H1 (cell line): ENCODE results near the gene C1orf21. TPM values are rescaled to one million over a fixed set of nuclear protein-coding genes. Genes with fewer than 3 reads are reported as not detected.

Source experiments
- CTCF ChIA-PET: fragments of 300-600 bp; sonication (Branson Sonifier 250); formaldehyde crosslinking; loops from one replicate; lab custom pipeline; 2021; ENCODE audit not compliant: partially characterized antibody; lab: Charles Lee
- POLR2A ChIA-PET: fragments of 300-600 bp; sonication (Branson Sonifier 250); formaldehyde crosslinking; loops from one replicate; lab custom pipeline; 2021; ENCODE audit warnings: inconsistent platforms; ENCODE audit not compliant: partially characterized antibody; lab: Charles Lee
- DNase-seq, 2 experiments: peaks; one replicate each; pipeline versions ENCODE4 v3.0.0 to v3.0.0-alpha.2; 2010 to 2022; ENCODE audit warnings: low spot score in 2 of 2, low read depth in 1 of 2, mixed read lengths in 1 of 2
- FAIRE-seq: peaks from 2 replicates; lab custom pipeline; 2011; peaks lifted over from hg19 to GRCh38; lab: Jason Lieb, UNC
- H2AFZ ChIP-seq: 2 replicates; pipeline ENCODE4 v1.8.1; 2012; ENCODE audit warnings: low read length, inconsistent platforms
- H2AK5ac ChIP-seq: 2 replicates; pipeline ENCODE4 v1.6.1; 2013; ENCODE audit warnings: low read depth, low read length
- H2BK120ac ChIP-seq: replicated peaks from 2 replicates; pipeline ENCODE3; 2013; ENCODE audit warnings: low read depth, low read length, inconsistent platforms
- H2BK12ac ChIP-seq: 2 replicates; pipeline ENCODE4 v1.6.1; 2013; ENCODE audit warnings: low read depth, low read length
- H2BK15ac ChIP-seq: 2 replicates; pipeline ENCODE4 v1.6.1; 2013; ENCODE audit warnings: low read length
- H2BK20ac ChIP-seq: 2 replicates; pipeline ENCODE4 v1.6.1; 2013; ENCODE audit warnings: low read length
- H2BK5ac ChIP-seq: 2 replicates; pipeline ENCODE4 v1.6.1; 2013; ENCODE audit warnings: low read depth, low read length
- H3K14ac ChIP-seq: 2 replicates; pipeline ENCODE4 v1.6.1; 2013; ENCODE audit warnings: inconsistent platforms; ENCODE audit not compliant: insufficient read length
- H3K18ac ChIP-seq: 2 replicates; pipeline ENCODE4 v1.6.1; 2013; ENCODE audit warnings: low read length; ENCODE audit errors: extremely low read depth
- H3K23ac ChIP-seq: 2 replicates; pipeline ENCODE4 v1.6.1; 2013; ENCODE audit warnings: inconsistent platforms; ENCODE audit not compliant: insufficient read length
- H3K23me2 ChIP-seq: 2 replicates; pipeline ENCODE4 v1.6.1; 2013; ENCODE audit warnings: low read depth, low read length
- H3K27ac ChIP-seq: 2 replicates; pipeline ENCODE4 v1.6.1; 2011; ENCODE audit warnings: low read depth, low read length, inconsistent platforms
- H3K27me3 ChIP-seq, 4 experiments: replicated peaks in 1 of 4; 1 replicate in 1 of 4; 2 replicates in 3 of 4; pipeline versions ENCODE4 v1.6.1 to v1.8.1; 2011 to 2013; ENCODE audit warnings: low read length in 3 of 4, mild to moderate bottlenecking in 3 of 4, inconsistent platforms in 2 of 4, mixed read lengths in 2 of 4, moderate library complexity in 1 of 4; ENCODE audit not compliant: control insufficient read depth in 3 of 4, insufficient read depth in 3 of 4; ENCODE audit errors: extremely low read depth in 1 of 4
- H3K36me3 ChIP-seq, 4 experiments: 2 replicates each; pipeline versions ENCODE4 v1.6.1 to v1.8.1; 2011 to 2013; ENCODE audit warnings: mild to moderate bottlenecking in 4 of 4, low read length in 3 of 4, moderate library complexity in 2 of 4, control low read depth in 1 of 4, inconsistent platforms in 1 of 4; ENCODE audit not compliant: insufficient read depth in 4 of 4, control insufficient read depth in 2 of 4
- H3K4ac ChIP-seq: replicated peaks from 2 replicates; pipeline ENCODE3; 2013; ENCODE audit warnings: low read length, low read depth, mixed read lengths, inconsistent platforms; ENCODE audit not compliant: insufficient read length
- H3K4me1 ChIP-seq, 4 experiments: replicated peaks in 1 of 4; 1 replicate in 1 of 4; 2 replicates in 3 of 4; pipeline versions ENCODE4 v1.6.1 to v1.8.1; 2011 to 2013; ENCODE audit warnings: low read length in 3 of 4, inconsistent platforms in 2 of 4, mixed read lengths in 1 of 4; ENCODE audit not compliant: insufficient read depth in 4 of 4, control insufficient read depth in 3 of 4
- H3K4me2 ChIP-seq, 2 experiments: 2 replicates each; pipeline versions ENCODE4 v1.6.1 to v1.8.1; 2011 to 2013; ENCODE audit warnings: low read depth in 2 of 2, low read length in 2 of 2, control low read depth in 1 of 2, inconsistent platforms in 1 of 2, mild to moderate bottlenecking in 1 of 2; ENCODE audit not compliant: insufficient read depth in 1 of 2
- H3K4me3 ChIP-seq, 4 experiments: fragments of 200-600, 300-600 bp in 1 of 4; sonication (generic), shearing (Covaris generic), sonication (Bioruptor Twin) in 1 of 4; 2 replicates each; pipeline versions ENCODE4 v1.5.1 to v1.8.1; 2011 to 2016; ENCODE audit warnings: low read length in 4 of 4, low read depth in 3 of 4, control low read depth in 2 of 4, inconsistent platforms in 2 of 4, mild to moderate bottlenecking in 2 of 4, mixed read lengths in 1 of 4, moderate library complexity in 1 of 4; ENCODE audit not compliant: insufficient read depth in 2 of 4; ENCODE audit errors: extremely low read depth in 1 of 4
- H3K56ac ChIP-seq: replicated peaks from 2 replicates; pipeline ENCODE3; 2013; ENCODE audit warnings: low read depth, mild to moderate bottlenecking, mixed read lengths, low read length, inconsistent platforms; ENCODE audit not compliant: insufficient read length
- H3K79me1 ChIP-seq: 2 replicates; pipeline ENCODE4 v1.6.1; 2013; ENCODE audit warnings: low read depth, low read length, control low read depth
- H3K79me2 ChIP-seq, 2 experiments: 2 replicates each; pipeline versions ENCODE4 v1.6.1 to v1.8.1; 2012 to 2013; ENCODE audit warnings: low read length in 2 of 2, mild to moderate bottlenecking in 2 of 2, inconsistent platforms in 1 of 2; ENCODE audit not compliant: insufficient read depth in 2 of 2, control insufficient read depth in 1 of 2
- H3K9ac ChIP-seq, 4 experiments: replicated peaks in 1 of 4; 1 replicate in 1 of 4; 2 replicates in 3 of 4; pipeline versions ENCODE4 v1.6.1 to v1.8.1; 2011 to 2013; ENCODE audit warnings: low read depth in 3 of 4, low read length in 3 of 4, control low read depth in 2 of 4, mild to moderate bottlenecking in 2 of 4, moderate library complexity in 2 of 4, inconsistent platforms in 1 of 4; ENCODE audit errors: extremely low read depth in 1 of 4
- H3K9me3 ChIP-seq, 2 experiments: 2 replicates each; pipeline versions ENCODE4 v1.6.1 to v1.8.1; 2012 to 2013; ENCODE audit warnings: mild to moderate bottlenecking in 2 of 2, moderate library complexity in 2 of 2, control low read depth in 1 of 2, inconsistent platforms in 1 of 2, low read depth in 1 of 2, low read length in 1 of 2, mixed read lengths in 1 of 2; ENCODE audit not compliant: insufficient read depth in 2 of 2
- H4K20me1 ChIP-seq, 2 experiments: replicated peaks in 1 of 2; 2 replicates each; pipeline versions ENCODE3 to v1.8.1; 2011 to 2013; ENCODE audit warnings: inconsistent platforms in 2 of 2, low read length in 2 of 2, mild to moderate bottlenecking in 1 of 2; ENCODE audit not compliant: insufficient read depth in 2 of 2, control insufficient read depth in 1 of 2
- H4K5ac ChIP-seq: 2 replicates; pipeline ENCODE4 v1.6.1; 2013; ENCODE audit warnings: low read length, low read depth, mixed read lengths, inconsistent platforms; ENCODE audit not compliant: insufficient read length
- H4K8ac ChIP-seq: 2 replicates; pipeline ENCODE4 v1.8.0; 2013; ENCODE audit warnings: mild to moderate bottlenecking, moderate library complexity, low read length, inconsistent platforms; ENCODE audit not compliant: insufficient read depth; ENCODE audit errors: extremely low read depth
- H4K91ac ChIP-seq: replicated peaks from 2 replicates; pipeline ENCODE3; 2013; ENCODE audit warnings: low read length, mixed read lengths, inconsistent platforms; ENCODE audit not compliant: insufficient read length
- ATF3 ChIP-seq: IDR thresholded peaks from 2 replicates; pipeline ENCODE4 v1.6.1; 2011; ENCODE audit warnings: low read depth, mild to moderate bottlenecking, low read length; ENCODE audit not compliant: insufficient read depth
- CHD1 ChIP-seq: IDR thresholded peaks from 2 replicates; pipeline ENCODE4 v1.6.1; 2012; ENCODE audit warnings: low read depth, low read length, improper control_type of control experiment
- JUND ChIP-seq: IDR thresholded peaks from 2 replicates; pipeline ENCODE4 v1.6.1; 2011; ENCODE audit warnings: mild to moderate bottlenecking, improper control_type of control experiment, low read length
- SP1 ChIP-seq: IDR thresholded peaks from 2 replicates; pipeline ENCODE4 v1.6.1; 2011; ENCODE audit warnings: low read depth, low read length
- WGBS, 2 experiments: shearing (Covaris generic) in 1 of 2; methylation state at CpG; one replicate each; pipeline versions ENCODE4 v1.1.6 to v1.1.7; 2013 to 2015; ENCODE audit warnings: low lambda C conversion rate in 2 of 2, mixed read lengths in 2 of 2, inconsistent platforms in 1 of 2, low coverage in 1 of 2, missing lambda C conversion rate in 1 of 2; ENCODE audit not compliant: insufficient replicate concordance in 2 of 2, insufficient coverage in 1 of 2, insufficient read length in 1 of 2; ENCODE audit errors: extremely low coverage in 1 of 2, missing lambda C conversion rate in 1 of 2; 5-methylcytosine and 5-hydroxymethylcytosine counted together
- polyA plus RNA-seq, 7 experiments: library from polyadenylated mRNA; depleted of rRNA in 3 of 7; stranded (reverse) in 5 of 7; unstranded in 2 of 7; fragments of >200 nt in 5 of 7; fragments of 200-250 nt in 2 of 7; gene quantifications; 1 replicate in 5 of 7; 2 replicates in 1 of 7; 4 replicates in 1 of 7; pipeline versions ENCODE4 v1.2.1 to v1.2.3, GENCODE V29; 2011 to 2013; ENCODE audit warnings: missing spikeins in 2 of 7, mixed read lengths in 2 of 7
- total RNA-seq: library from RNA; stranded (reverse); fragmentation: NEBNext Ultra II Directional; extraction: Animal tissue kit (Norgen Biotek cat#: 25700); gene quantifications from 2 replicates; pipeline ENCODE4 v1.2.1, GENCODE V29; 2021

Gene C1orf21
- total and polyA plus RNA-seq, 2 of the 8 experiments (the other 6 are each of a cell fraction or from before 2014, with no cell fraction given) = 16.6 to 51.0 TPM

GRCh38 chr1:184383772-184384323, 3.0 kb upstream of the C1orf21 start:
- POLR2A ChIA-PET = interaction anchor here (1.7 kb wide), 1 partner anchor 9 kb away, joined by 3 read pairs; no protein-coding TSS in a partner anchor
- Histone ChIP-seq H2BK120ac (no peak overlapping the region), H3K4ac (no peak overlapping the region), H2BK15ac (peak overlapping the region; percentile 65; the same call in 1 of the 2 replicates), H3K9me3 (no peaks in the 10 kb centered on the region), H3K23ac (no peak overlapping the region), H3K27me3 (no peaks in the 10 kb centered on the region; a peak in 1 of 7 replicates), H3K4me3 (peak overlapping the region in 1 of 4 experiments; percentile 98; a peak in 1 of 8 replicates), H4K8ac (no peak overlapping the region), H3K56ac (no peak overlapping the region), H2BK20ac (peak overlapping the region; percentile 66; the same call in 1 of the 2 replicates), H3K18ac (peak overlapping the region; percentile 81; the same call in 1 of the 2 replicates), H2AFZ (no peak overlapping the region), H3K23me2 (peaks cover 9% of the 10 kb centered on the region), H3K9ac (no peak overlapping the region), H3K79me2 (peaks cover 12 to 13% of the 10 kb centered on the region in 2 experiments; a peak in 3 of 4 replicates), H3K4me2 (peak overlapping the region; percentile 43 to 97), H4K5ac (peak overlapping the region; percentile 89), H3K4me1 (peaks cover under 1 to 24% (median 12%) of the 10 kb centered on the region in 4 experiments; a peak in 6 of 7 replicates), H3K36me3 (no peaks in the 10 kb centered on the region), H2AK5ac (no peak overlapping the region), H4K91ac (no peak overlapping the region), H3K14ac (no peak overlapping the region), H2BK12ac (peak overlapping the region; percentile 64; the same call in 1 of the 2 replicates), H2BK5ac (peak overlapping the region; percentile 49; the same call in 1 of the 2 replicates), H4K20me1 (peaks cover 0 to 1% of the 10 kb centered on the region in 2 experiments), H3K27ac (no peak overlapping the region), H3K79me1 (peaks cover 4% of the 10 kb centered on the region; the same call in 1 of the 2 replicates)
- FAIRE-seq (no peak), DNase-seq (no peak)
- 30% methylated on average over 3 of the region's 3 CpGs; no CpG with 5 or more reads in 1 of the 2 experiments for WGBS, 2 experiments
- CTCF ChIA-PET = interaction anchor here (0.9 to 5.4 kb wide), 7 partner anchors 9 to 281 kb away, joined by 3 to 36 read pairs (median 3); no protein-coding TSS in a partner anchor
- TF ChIP-seq SP1 (peak; percentile 35; the same call in 1 of the 2 replicates), CHD1 (no peak), ATF3 (no peak), JUND (no peak)
